SK-N-MC (cell line): Measurements from ENCODE around the gene FNDC3B.

Experiments
- EZH2 ChIP-seq: fragments of 200-600 bp; sonication (generic); IDR thresholded peaks from one replicate; pipeline ENCODE4 v1.6.1; 2017; ENCODE audit warnings: antibody characterized with exemption
- FOXP2 ChIP-seq: optimal IDR thresholded peaks from 2 replicates; pipeline ENCODE3; 2011; ENCODE audit warnings: mild to moderate bottlenecking, moderate library complexity; ENCODE audit not compliant: insufficient read depth; ENCODE audit errors: extremely low read length, control extremely low read depth
- POLR2AphosphoS5 ChIP-seq: IDR thresholded peaks from 2 replicates; pipeline ENCODE4 v1.6.1; 2012; ENCODE audit warnings: mild to moderate bottlenecking, low read depth, low read length, borderline replicate concordance

DNA sequence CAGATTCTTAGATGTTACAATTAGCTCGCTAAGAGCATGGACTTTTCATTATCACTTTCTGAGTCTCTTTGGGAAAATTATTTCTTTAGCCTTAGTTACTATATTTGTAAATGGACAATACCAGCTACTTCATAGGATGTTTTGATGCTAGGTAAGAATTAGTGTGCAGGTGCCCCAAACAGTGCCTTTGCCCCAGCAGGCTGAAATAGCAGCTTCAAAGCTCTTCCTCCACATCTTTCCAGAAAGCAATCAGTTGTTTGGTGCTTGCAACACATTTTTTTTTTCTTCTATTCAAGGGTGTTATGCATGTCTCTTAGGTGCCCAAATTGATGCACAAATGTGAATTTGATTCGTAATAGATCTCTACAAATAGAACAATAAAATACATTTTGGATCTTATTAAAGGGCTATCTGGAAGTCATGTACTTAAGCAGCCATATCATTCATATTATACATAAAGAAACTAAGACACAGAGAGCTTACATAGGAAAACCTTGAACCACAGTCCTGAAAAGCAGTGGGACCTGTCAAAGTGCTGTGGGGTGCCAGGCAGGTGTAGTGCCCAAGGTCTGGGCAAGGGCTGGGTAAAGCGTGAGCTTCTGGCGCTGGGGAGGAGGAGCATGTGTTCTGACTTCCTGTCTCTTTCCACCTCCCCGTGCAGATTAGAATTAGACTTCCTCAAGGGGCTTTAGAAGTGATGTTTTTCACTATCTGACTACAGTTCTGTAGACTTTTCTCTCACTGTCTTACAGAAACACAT lies 62.9 kb downstream of the FNDC3B start:
- TF ChIP-seq EZH2 (no peak), POLR2AphosphoS5 (no peak), FOXP2 (no peak)
